HG02870 (cell line): ENCODE measurements around the gene TMEM181.
"Not testable (repeated sequence)": the region's sequence is repeated elsewhere in the genome, so short reads cannot be mapped to it uniquely, and the experiment has no call there.

ENCODE experiments used
- ATAC-seq: cut with Tn5 transposase; IDR thresholded peaks from one replicate; pipeline ENCODE4 v1.9.1; 2021; ENCODE audit warnings: mild to moderate bottlenecking, moderate library complexity; ENCODE audit not compliant: unreplicated experiment

Gene TMEM181

GRCh38 chr6:158559895-158560835, at the start of gene TMEM181:
TMEM181 (plus strand) TSS chr6:158560091; CDS start chr6:158560225, 134 bp downstream.
- ATAC-seq: peak; percentile 69

GRCh38 chr6:158512809-158513208, 47.1 kb upstream of the TMEM181 start:
- ATAC-seq: no peak

- no peak for ATAC-seq
Measured at GRCh38 chr6:158514176-158514575, 45.7 kb upstream of the TMEM181 start.

GRCh38 chr6:158514991-158515390, 44.9 kb upstream of the TMEM181 start:
- no peak for ATAC-seq

- no peak for ATAC-seq
Measured at GRCh38 chr6:158516098-158516497, 43.8 kb upstream of the TMEM181 start.

GRCh38 chr6:158517038-158517437, 42.9 kb upstream of the TMEM181 start:
- ATAC-seq: no peak

- peak; percentile 74 for ATAC-seq
Measured at GRCh38 chr6:158517581-158517980, 42.3 kb upstream of the TMEM181 start.

- ATAC-seq: peak; percentile 61
Measured at GRCh38 chr6:158518191-158519127, 41.4 kb upstream of the TMEM181 start.

GRCh38 chr6:158519300-158519699, 40.6 kb upstream of the TMEM181 start:
- no peak for ATAC-seq

- no peak for ATAC-seq
Measured at GRCh38 chr6:158519761-158520160, 40.1 kb upstream of the TMEM181 start.

- not testable (repeated sequence) for ATAC-seq
Measured at GRCh38 chr6:158520975-158521374, 38.9 kb upstream of the TMEM181 start.

GRCh38 chr6:158521759-158522158, 38.1 kb upstream of the TMEM181 start:
- ATAC-seq: no peak

- ATAC-seq: no peak
Measured at GRCh38 chr6:158522616-158523015, 37.3 kb upstream of the TMEM181 start.

GRCh38 chr6:158524311-158524710, 35.6 kb upstream of the TMEM181 start:
- no peak for ATAC-seq

- ATAC-seq: not testable (repeated sequence)
Measured at GRCh38 chr6:158527858-158528257, 32.0 kb upstream of the TMEM181 start.

- no peak for ATAC-seq
Measured at GRCh38 chr6:158528826-158529225, 31.1 kb upstream of the TMEM181 start.

- no peak for ATAC-seq
Measured at GRCh38 chr6:158529629-158530028, 30.3 kb upstream of the TMEM181 start.

GRCh38 chr6:158531566-158531965, 28.3 kb upstream of the TMEM181 start:
- ATAC-seq: no peak

GRCh38 chr6:158531970-158532369, 27.9 kb upstream of the TMEM181 start:
- ATAC-seq: no peak

- ATAC-seq: no peak
Measured at GRCh38 chr6:158536084-158536890, 23.6 kb upstream of the TMEM181 start.
